ENCODE data around the gene ZNF516. TPM values are rescaled to one million over a fixed set of nuclear protein-coding genes. Genes with fewer than 3 reads are reported as not detected.

Gene ZNF516
- total RNA-seq, 1 donor from 2014 or later = 14.0 TPM

- intact Hi-C loops (cut with micrococcal nuclease) = no loop called here
- DNase-seq = no peak
- ATAC-seq = no peak
These were observed 180.5 kb downstream of the ZNF516 start for GRCh38 chr18:76314496-76314895.

GRCh38 chr18:76314015-76314414 is 181.0 kb downstream of the ZNF516 start:
- intact Hi-C loops (cut with micrococcal nuclease) = no loop called here
- ATAC-seq (no peak), DNase-seq (no peak)
